ENCODE measurements around the gene SLCO1C1. TPM values are rescaled to one million over a fixed set of nuclear protein-coding genes. Genes with fewer than 3 reads are reported as not detected.

Gene SLCO1C1
- total and polyA plus RNA-seq, 2 of the 4 experiments (the other 2 are of a cell fraction), result not detected

- H4K91ac ChIP-seq (ENCODE audit: insufficient read depth, low read depth, low read length), result no peak overlapping the region
- no peak for TF ChIP-seq CHD1 (IDR thresholded peaks at IDR 0.05; ENCODE audit: low read depth, low read length)
- BruUV-seq (replicated peaks), result no TSS peak
- intact Hi-C loops (cut with micrococcal nuclease) (no loop called here), in situ Hi-C loops (cut with MboI; ENCODE audit: low sequenced_read_pairs) (no loop called here), dilution Hi-C loops (cut with HindIII; ENCODE audit: low sequenced_read_pairs, unreplicated experiment) (no loop called here)
- no peaks in the 10 kb centered on the region for H3K9me3 ChIP-seq (ENCODE audit: control insufficient read depth, insufficient read depth, low read length)
- no peak overlapping the region for H3K4me2 ChIP-seq (ENCODE audit: low read depth, low read length)
- H4K20me1 ChIP-seq (ENCODE audit: insufficient read depth, low read length), result no peaks in the 10 kb centered on the region
- ChIA-PET POLR2A (ENCODE audit: unreplicated experiment) (no interaction called here), CTCF (no interaction called here)
- no peak overlapping the region for H2BK20ac ChIP-seq (ENCODE audit: low read depth, low read length)
- H2AK5ac ChIP-seq (ENCODE audit: low read depth, low read length), result no peak overlapping the region
- no peak overlapping the region for H3K27ac ChIP-seq (ENCODE audit: insufficient read depth, low read length)
- no peak overlapping the region for H2AK9ac ChIP-seq (replicated peaks; ENCODE audit: low read depth, low read length, poor library complexity)
- WGBS, 2 experiments (ENCODE audit: extremely low coverage in 2 of 2, insufficient read length in 1 of 2), result no CpG with 5 or more reads among the region's 3 CpGs
- H2BK5ac ChIP-seq (ENCODE audit: low read depth, low read length, poor library complexity, severe bottlenecking), result no peak overlapping the region
- no peak overlapping the region for H3K23ac ChIP-seq (ENCODE audit: low read depth, low read length)
- DNase-seq, result no peak
- H3K18ac ChIP-seq (ENCODE audit: low read depth, low read length), result no peak overlapping the region
- H3K27me3 ChIP-seq (ENCODE audit: control insufficient read depth, insufficient read depth, low read length), result no peaks in the 10 kb centered on the region
- H3K36me3 ChIP-seq (ENCODE audit: control insufficient read depth, insufficient read depth, low read length), result no peaks in the 10 kb centered on the region
- no peak overlapping the region for H3K56ac ChIP-seq (ENCODE audit: extremely low read depth, insufficient read depth, low read length)
- H3K9ac ChIP-seq (ENCODE audit: low read depth, low read length), result no peak overlapping the region
- H3K4ac ChIP-seq (ENCODE audit: low read depth, low read length), result no peak overlapping the region
- H3K9me1 ChIP-seq (ENCODE audit: insufficient read depth, low read length), result no peaks in the 10 kb centered on the region
- H2AFZ ChIP-seq (replicated peaks; ENCODE audit: low read length, poor library complexity), result no peak overlapping the region
- no peak overlapping the region for H4K5ac ChIP-seq (ENCODE audit: low read depth, low read length)
- H2BK15ac ChIP-seq (ENCODE audit: low read depth, low read length), result no peak overlapping the region
- no peak for ATAC-seq (ENCODE audit: low read depth)
- H3K79me1 ChIP-seq (ENCODE audit: low read depth in 1 of 2, low read length in 2 of 2), result no peaks in the 10 kb centered on the region
- H2BK120ac ChIP-seq (ENCODE audit: low read depth, low read length), result no peak overlapping the region
- H3K14ac ChIP-seq (replicated peaks; ENCODE audit: low read depth, low read length), result no peak overlapping the region
- no peak overlapping the region for H3K4me3 ChIP-seq (ENCODE audit: insufficient read depth, low read depth, low read length)
- H4K8ac ChIP-seq (ENCODE audit: low read depth in 2 of 2, low read length in 2 of 2), result no peak overlapping the region
- no peaks in the 10 kb centered on the region for H3K4me1 ChIP-seq (ENCODE audit: control insufficient read depth, insufficient read depth, low read length)
These were observed 16.7 kb downstream of the SLCO1C1 start for GRCh38 chr12:20711846-20712245.

Data from IMR-90 (cell line).